HepG2 (cell line): ENCODE results near the gene MFRP. TPM values are rescaled to one million over a fixed set of nuclear protein-coding genes. Genes with fewer than 3 reads are reported as not detected.

Source experiments
- ATAC-seq: fragments of 200-7000 bp; cut with Tn5 transposase; 3 replicates; pipeline ENCODE4 v1.9.1; 2020; ENCODE audit warnings: mild to moderate bottlenecking, moderate library complexity
- BruUV-seq: library from RNA; stranded (reverse); fragments of 400-500 nt; replicated peaks from 2 replicates; lab custom pipeline; 2021; lab: Mats Ljungman, UMichigan
- CTCF ChIA-PET: fragments of 300-600 bp; formaldehyde crosslinking; extraction: SDS; loops from one replicate; lab custom pipeline; 2021; ENCODE audit warnings: low total read pairs, inconsistent platforms, low intra/inter-chr PET ratio; lab: Yijun Ruan, JAX
- POLR2A ChIA-PET: fragments of 350-600 bp; sonication (Branson Sonifier 250); formaldehyde crosslinking; loops from one replicate; lab custom pipeline; 2020; ENCODE audit warnings: antibody characterized with exemption, inconsistent platforms; lab: Yijun Ruan, JAX
- DNase-seq: peaks from one replicate; pipeline ENCODE4 v3.0.0-alpha.2; 2015; ENCODE audit warnings: low spot score
- FAIRE-seq: peaks from 3 replicates; lab custom pipeline; 2011; peaks lifted over from hg19 to GRCh38; lab: Jason Lieb, UNC
- H2AFZ ChIP-seq: one replicate; pipeline ENCODE4 v1.6.1; 2011; ENCODE audit warnings: low read length, inconsistent platforms
- H3K27ac ChIP-seq: fragments of 300-600 bp; 3 replicates; pipeline ENCODE4 v1.8.0; 2011; ENCODE audit warnings: mixed run types, mild to moderate bottlenecking, mixed read lengths, low read length, inconsistent platforms; ENCODE audit not compliant: insufficient read depth; ENCODE audit errors: extremely low read length
- H3K27me3 ChIP-seq, 2 experiments: fragments of 200-600 bp in 1 of 2; 2 replicates in 1 of 2; 3 replicates in 1 of 2; pipeline versions ENCODE4 v1.6.0 to v1.8.0; 2011; ENCODE audit warnings: low read length in 2 of 2, mild to moderate bottlenecking in 2 of 2, moderate library complexity in 2 of 2, inconsistent platforms in 1 of 2; ENCODE audit not compliant: insufficient read depth in 2 of 2, control insufficient read depth in 1 of 2
- H3K36me3 ChIP-seq, 2 experiments: fragments of 200-600 bp in 1 of 2; replicated peaks in 1 of 2; 2 replicates in 1 of 2; 3 replicates in 1 of 2; pipeline versions ENCODE4 v1.5.1 to v1.8.0; 2011; ENCODE audit warnings: low read length in 2 of 2, inconsistent platforms in 1 of 2; ENCODE audit not compliant: insufficient read depth in 2 of 2, control insufficient read depth in 1 of 2
- H3K4me1 ChIP-seq: 2 replicates; pipeline ENCODE4 v1.5.1; 2012; ENCODE audit warnings: low read length, inconsistent platforms; ENCODE audit not compliant: insufficient read depth
- H3K4me2 ChIP-seq: 2 replicates; pipeline ENCODE4 v1.6.0; 2011; ENCODE audit warnings: low read depth, low read length, inconsistent platforms
- H3K4me3 ChIP-seq, 3 experiments: fragments of 200-600 bp in 1 of 3; sonication (generic), shearing (Covaris generic) in 1 of 3; replicated peaks in 1 of 3; 2 replicates each; pipeline ENCODE4 v1.5.1; 2011 to 2016; ENCODE audit warnings: low read length in 3 of 3, inconsistent platforms in 2 of 3, low read depth in 2 of 3, mild to moderate bottlenecking in 2 of 3, control low read depth in 1 of 3, mixed read lengths in 1 of 3; ENCODE audit not compliant: insufficient read depth in 1 of 3
- H3K79me2 ChIP-seq: one replicate; pipeline ENCODE4 v1.6.1; 2011; ENCODE audit warnings: low read length, inconsistent platforms; ENCODE audit not compliant: insufficient read depth
- H3K9ac ChIP-seq: 2 replicates; pipeline ENCODE4 v1.6.0; 2011; ENCODE audit warnings: mild to moderate bottlenecking, low read depth, low read length, inconsistent platforms; ENCODE audit not compliant: insufficient read depth
- H3K9me3 ChIP-seq: 2 replicates; pipeline ENCODE4 v1.5.1; 2012; ENCODE audit warnings: mild to moderate bottlenecking, low read length
- H4K20me1 ChIP-seq: 2 replicates; pipeline ENCODE4 v1.6.0; 2011; ENCODE audit warnings: inconsistent platforms, mild to moderate bottlenecking, low read length, moderate library complexity; ENCODE audit not compliant: insufficient read depth
- HNRNPL ChIP-seq: fragments of 200-400 bp; formaldehyde crosslinking; IDR thresholded peaks from 2 replicates; pipeline ENCODE4 v1.6.1; 2017; ENCODE audit warnings: mild to moderate bottlenecking, low read depth, low read length
- PCBP1 ChIP-seq: fragments of 200-400 bp; formaldehyde crosslinking; IDR thresholded peaks from 2 replicates; pipeline ENCODE4 v1.6.1; 2017; ENCODE audit warnings: mild to moderate bottlenecking, low read depth, low read length, borderline replicate concordance
- RFX1 ChIP-seq: fragments of 450-650 bp; IDR thresholded peaks from 2 replicates; pipeline ENCODE4 v1.6.1; 2017
- ZFX ChIP-seq: sonication (generic); formaldehyde crosslinking; IDR thresholded peaks from 2 replicates; pipeline ENCODE4 v1.4.0; 2020; ENCODE audit warnings: mild to moderate bottlenecking, low read depth, missing genetic modification reagents, moderate library complexity
- ZNF263 ChIP-seq: sonication (generic); formaldehyde crosslinking; IDR thresholded peaks from 2 replicates; pipeline ENCODE4 v1.4.0; 2020; ENCODE audit warnings: missing genetic modification reagents
- ZNF350 ChIP-seq: sonication (generic); formaldehyde crosslinking; IDR thresholded peaks from 2 replicates; pipeline ENCODE4 v1.4.0; 2020; ENCODE audit warnings: mild to moderate bottlenecking, low read depth, missing genetic modification reagents, borderline replicate concordance
- WGBS: methylation state at CpG from one replicate; pipeline ENCODE4 v1.1.6; 2017; ENCODE audit warnings: low lambda C conversion rate; 5-methylcytosine and 5-hydroxymethylcytosine counted together
- in situ Hi-C: cut with HindIII; loops from 2 replicates; pipeline ENCODE4 v1.10.0; 2017; ENCODE audit warnings: low pct_unique_long_range_greater_than_20kb; ENCODE audit not compliant: extremely low pct_ligation_motif_present
- intact Hi-C: fragments of 100-400 bp; cut with micrococcal nuclease; formaldehyde crosslinking; loops from one replicate; pipeline ENCODE4 v1.10.0; 2022; ENCODE audit not compliant: unreplicated experiment
- polyA plus RNA-seq, 8 experiments: library from polyadenylated mRNA; depleted of rRNA in 3 of 8; stranded (reverse) in 7 of 8; unstranded in 1 of 8; fragments of >200 nt; fragmentation: Illumina TruSeq in 4 of 8; extraction: Trizol in 4 of 8; gene quantifications; 2 replicates each; pipeline versions ENCODE4 v1.2.1 to v1.2.3, GENCODE V29; 2011 to 2016; ENCODE audit warnings: low read depth in 4 of 8, missing spikeins in 1 of 8, mixed read lengths in 1 of 8; ENCODE audit not compliant: insufficient read depth in 1 of 8
- total RNA-seq, 5 experiments: library from RNA; depleted of rRNA; stranded (reverse); fragments of >200 nt; fragmentation: Illumina TruSeq; extraction: Trizol; gene quantifications; 2 replicates each; pipeline ENCODE4 v1.2.3, GENCODE V29; 2016; ENCODE audit warnings: low read depth in 1 of 5
- TF ChIP-seq, protein P1 (sequence below): sonication (generic); formaldehyde crosslinking; IDR thresholded peaks from 2 replicates; pipeline ENCODE4 v1.4.0; 2020; ENCODE audit warnings: low read depth, mild to moderate bottlenecking, missing genetic modification reagents

The MFRP gene
- total and polyA plus RNA-seq, 2 of the 13 experiments (the other 11 are each of a cell fraction or from before 2014, with no cell fraction given): not detected

GRCh38 chr11:119341222-119342022 is 5.1 kb downstream of the MFRP start:
- no peak overlapping the region for H3K9ac ChIP-seq
- DNase-seq: no peak
- no peaks in the 10 kb centered on the region for H3K9me3 ChIP-seq
- ChIA-PET CTCF (interaction anchor here (1.6 kb wide), 1 partner anchor 32 kb away, joined by 12 read pairs; no protein-coding TSS in a partner anchor), POLR2A (interaction anchor here (0.7 to 3.2 kb wide), 5 partner anchors 28 to 220 kb away, joined by 3 to 31 read pairs (median 5); partner anchors contain the start of genes HINFP and USP2)
- H2AFZ ChIP-seq: no peak overlapping the region
- in situ Hi-C loops (no loop called here), intact Hi-C loops (no loop called here)
- FAIRE-seq: no peak
- peak; percentile 14 for ATAC-seq
- H3K4me3 ChIP-seq: peak overlapping the region in 2 of 3 experiments; percentile 57 to 79; a peak in 2 of 6 replicates
- peaks cover 2 to 56% of the 10 kb centered on the region in 2 experiments; a peak in 4 of 5 replicates for H3K27me3 ChIP-seq
- WGBS: 29% methylated on average over 8 of the region's 16 CpGs
- H4K20me1 ChIP-seq: peaks cover 4% of the 10 kb centered on the region; the same call in 1 of the 2 replicates
- H3K36me3 ChIP-seq: peaks cover 5 to 8% of the 10 kb centered on the region in 2 experiments; a peak in 4 of 5 replicates
- peaks cover 38% of the 10 kb centered on the region for H3K4me1 ChIP-seq
- no peak overlapping the region for H3K27ac ChIP-seq
- 0 out of 2 replicates have a peak, but pooled peaks have one; percentile 44 for TF ChIP-seq PCBP1
- TF ChIP-seq, protein P1, sequence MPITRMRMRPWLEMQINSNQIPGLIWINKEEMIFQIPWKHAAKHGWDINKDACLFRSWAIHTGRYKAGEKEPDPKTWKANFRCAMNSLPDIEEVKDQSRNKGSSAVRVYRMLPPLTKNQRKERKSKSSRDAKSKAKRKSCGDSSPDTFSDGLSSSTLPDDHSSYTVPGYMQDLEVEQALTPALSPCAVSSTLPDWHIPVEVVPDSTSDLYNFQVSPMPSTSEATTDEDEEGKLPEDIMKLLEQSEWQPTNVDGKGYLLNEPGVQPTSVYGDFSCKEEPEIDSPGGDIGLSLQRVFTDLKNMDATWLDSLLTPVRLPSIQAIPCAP (CRISPR knock-in tag): no peak
- TF ChIP-seq RFX1: no peak
- TF ChIP-seq ZFX (CRISPR knock-in tag): 0 out of 2 replicates have a peak, but pooled peaks have one; percentile 4
- 0 out of 2 replicates have a peak, but pooled peaks have one; percentile 19 for TF ChIP-seq ZNF263 (CRISPR knock-in tag)
- peak; percentile 93 for TF ChIP-seq HNRNPL
- TF ChIP-seq ZNF350: 0 out of 2 replicates have a peak, but pooled peaks have one; percentile 38
- TF ChIP-seq, all 625 proteins: peak for 5
- Histone ChIP-seq H3K4me2 (peak overlapping the region; percentile 84), H3K79me2 (peaks cover 5% of the 10 kb centered on the region)
- no TSS peak for BruUV-seq
